PC-3 (cell line): ENCODE results near the gene CIAO2A.
A peak's percentile ranks its signal among the peaks of the same experiment; 100 is the strongest.

ENCODE experiments used
- CTCF ChIP-seq: fragments of 300-600 bp; sonication (generic); conservative IDR thresholded peaks from 2 replicates; pipeline ENCODE4 v1.5.1; 2017; ENCODE audit warnings: antibody characterized with exemption, low read depth, mild to moderate bottlenecking, low read length
- EZH2phosphoT487 ChIP-seq: fragments of 300-600 bp; sonication (generic); IDR thresholded peaks from 2 replicates; pipeline ENCODE4 v1.6.1; 2018; ENCODE audit warnings: mild to moderate bottlenecking, antibody characterized with exemption, low read length, borderline replicate concordance

- TF ChIP-seq CTCF (peak; percentile 56), EZH2phosphoT487 (no peak)
Measured at GRCh38 chr15:64046421-64047153, 47.1 kb downstream of the CIAO2A start, which contains the start of gene DAPK2.
